Skeletal muscle cell (primary cell): ENCODE data around the gene BCL2L12.

Experiments
- DNase-seq: peaks from one replicate; pipeline ENCODE4 v3.0.0-alpha.2; 2010; ENCODE audit warnings: low read depth
- H3K4me3 ChIP-seq: 2 replicates; pipeline ENCODE4 v1.5.1; 2011; ENCODE audit warnings: low read depth, mild to moderate bottlenecking, control low read depth, low read length, moderate library complexity

BCL2L12 gene

GRCh38 chr19:49641688-49642491, 23.8 kb upstream of the BCL2L12 start, which contains the start of gene SCAF1:
Gene SCAF1, plus strand, starts transcription at chr19:49642209. Its CDS starts 2,818 bp downstream, at chr19:49645027.
- DNase-seq, result peak; percentile 98

GRCh38 chr19:49642492-49643035, 23.2 kb upstream of the BCL2L12 start:
- peak overlapping the region; percentile 99 for H3K4me3 ChIP-seq
- DNase-seq, result no peak

More at GRCh38 chr19:49641688-49642491, 23.8 kb upstream of the BCL2L12 start, which contains the start of gene SCAF1:
- peak within 1 kb of the TSS; percentile 99 for H3K4me3 ChIP-seq

- no peak for DNase-seq
- H3K4me3 ChIP-seq, result peak overlapping the region; percentile 99
These were observed 22.3 kb upstream of the BCL2L12 start for GRCh38 chr19:49643466-49643865.

- H3K4me3 ChIP-seq, result no peak overlapping the region
- DNase-seq, result no peak
These were observed 20.1 kb upstream of the BCL2L12 start for GRCh38 chr19:49645592-49645991.

- DNase-seq, result no peak
- H3K4me3 ChIP-seq, result no peak overlapping the region
These were observed 19.7 kb upstream of the BCL2L12 start for GRCh38 chr19:49645995-49646394.

GRCh38 chr19:49646586-49646985, 19.1 kb upstream of the BCL2L12 start:
- H3K4me3 ChIP-seq, result no peak overlapping the region
- DNase-seq, result no peak

- no peak for DNase-seq
- H3K4me3 ChIP-seq, result no peak overlapping the region
These were observed 14.5 kb upstream of the BCL2L12 start for GRCh38 chr19:49651029-49651819.

GRCh38 chr19:49651820-49652550, 13.7 kb upstream of the BCL2L12 start:
- DNase-seq, result no peak
- H3K4me3 ChIP-seq, result no peak overlapping the region

- DNase-seq, result no peak
These were observed 12.9 kb upstream of the BCL2L12 start for GRCh38 chr19:49652551-49653465.

GRCh38 chr19:49653466-49653806, 12.3 kb upstream of the BCL2L12 start:
- DNase-seq, result no peak
- H3K4me3 ChIP-seq, result no peak overlapping the region

More at GRCh38 chr19:49652551-49653465, 12.9 kb upstream of the BCL2L12 start:
- H3K4me3 ChIP-seq, result no peak overlapping the region

GRCh38 chr19:49654581-49654980, 11.2 kb upstream of the BCL2L12 start:
- no peak overlapping the region for H3K4me3 ChIP-seq
- DNase-seq, result no peak

- H3K4me3 ChIP-seq, result no peak overlapping the region
- no peak for DNase-seq
These were observed 9.9 kb upstream of the BCL2L12 start for GRCh38 chr19:49655570-49656455.

GRCh38 chr19:49656456-49657109, 9.2 kb upstream of the BCL2L12 start:
- no peak for DNase-seq
- no peak overlapping the region for H3K4me3 ChIP-seq

- H3K4me3 ChIP-seq, result no peak overlapping the region
- DNase-seq, result no peak
These were observed 8.1 kb upstream of the BCL2L12 start for GRCh38 chr19:49657493-49658138.

- no peak for DNase-seq
- no peak overlapping the region for H3K4me3 ChIP-seq
These were observed 7.6 kb upstream of the BCL2L12 start for GRCh38 chr19:49658139-49658517.

GRCh38 chr19:49658566-49659442, 6.9 kb upstream of the BCL2L12 start:
- no peak for DNase-seq
- H3K4me3 ChIP-seq, result no peak overlapping the region
